Limb (tissue), 2 donors: ENCODE results near the gene NDUFS7.
A peak's percentile ranks its signal among the peaks of the same experiment; 100 is the strongest.
"Not testable (repeated sequence)": the region's sequence is repeated elsewhere in the genome, so short reads cannot be mapped to it uniquely, and the experiment has no call there.

Experiments
- DNase-seq, 2 donors: peaks; one replicate each; pipeline ENCODE4 v3.0.0-alpha.2; 2016; ENCODE audit errors: extremely low spot score in 2 of 2

Gene NDUFS7

DNA sequence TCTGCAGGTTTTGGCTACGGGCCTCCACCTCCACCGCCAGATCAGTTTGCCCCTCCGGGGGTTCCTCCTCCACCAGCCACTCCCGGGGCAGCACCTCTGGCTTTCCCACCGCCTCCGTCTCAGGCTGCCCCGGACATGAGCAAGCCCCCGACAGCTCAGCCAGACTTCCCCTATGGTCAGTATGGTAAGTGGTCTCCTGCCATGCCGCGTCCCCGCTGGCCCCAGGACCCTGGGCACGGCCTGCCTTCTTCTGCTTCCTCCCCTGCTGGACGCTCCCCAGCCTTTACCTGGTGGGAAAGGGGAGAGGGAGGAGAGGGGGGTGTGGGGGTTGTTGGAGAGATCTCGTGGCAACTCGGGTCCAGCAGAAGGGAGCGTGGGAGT is 48.8 kb downstream of the NDUFS7 start:
- DNase-seq = no peak

GRCh38 chr19:1433119-1434039 is 49.7 kb downstream of the NDUFS7 start:
- no peak for DNase-seq

GRCh38 chr19:1434040-1434366 is 50.3 kb downstream of the NDUFS7 start:
- DNase-seq = no peak

DNA sequence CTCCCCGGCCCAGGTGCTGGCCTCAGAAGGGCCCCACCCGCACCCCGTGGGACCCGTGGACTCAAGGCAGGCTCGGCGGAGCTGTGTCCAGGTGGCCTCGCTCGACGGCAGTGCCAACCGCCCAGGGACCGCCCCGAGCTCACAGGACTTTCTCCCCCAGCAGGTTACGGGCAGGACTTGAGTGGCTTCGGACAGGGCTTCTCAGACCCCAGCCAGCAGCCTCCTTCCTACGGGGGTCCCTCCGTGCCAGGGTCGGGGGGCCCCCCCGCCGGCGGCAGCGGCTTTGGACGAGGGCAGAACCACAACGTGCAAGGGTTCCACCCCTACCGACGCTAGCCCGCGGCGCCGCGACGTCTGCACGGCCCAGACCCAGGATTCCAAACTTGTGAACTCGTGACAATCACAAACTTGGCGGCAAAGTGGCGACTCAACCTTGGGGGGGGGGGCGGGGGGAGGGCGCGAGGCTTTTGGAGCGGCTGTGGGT is 50.9 kb downstream of the NDUFS7 start:
- DNase-seq = no peak

DNA sequence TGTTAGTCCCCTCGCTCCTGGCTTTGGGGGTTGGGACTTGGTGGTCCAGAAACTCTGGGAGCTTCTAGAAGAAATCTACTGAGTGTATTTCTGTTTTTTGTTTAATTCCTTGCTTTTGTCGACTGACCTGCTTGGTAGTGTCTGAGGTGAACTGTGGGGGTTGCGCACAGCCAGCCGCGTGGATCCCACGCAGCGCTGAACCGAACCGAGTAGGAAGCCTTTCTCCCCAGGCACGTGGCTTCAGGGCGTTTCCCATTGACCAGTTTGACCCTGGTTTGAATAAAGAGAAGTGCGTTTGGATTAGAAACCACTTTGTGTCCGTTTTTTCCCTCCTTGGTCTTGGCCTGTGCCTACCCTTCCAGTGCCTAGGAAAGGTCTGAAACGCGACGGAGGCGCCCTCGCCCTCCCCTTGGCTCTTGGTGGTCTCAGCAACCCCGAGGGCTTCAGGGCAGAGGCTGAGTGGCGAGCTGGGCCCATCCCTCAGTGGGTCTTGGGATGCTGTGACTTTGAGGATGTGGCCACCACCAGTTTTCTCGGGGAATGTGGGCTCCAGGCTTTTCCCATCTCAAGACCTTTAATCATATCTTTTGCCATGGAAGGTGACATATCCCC is 51.8 kb downstream of the NDUFS7 start:
- DNase-seq = no peak

- no peak for DNase-seq
Observed at GRCh38 chr19:1437609-1438008, 53.9 kb downstream of the NDUFS7 start.

DNA sequence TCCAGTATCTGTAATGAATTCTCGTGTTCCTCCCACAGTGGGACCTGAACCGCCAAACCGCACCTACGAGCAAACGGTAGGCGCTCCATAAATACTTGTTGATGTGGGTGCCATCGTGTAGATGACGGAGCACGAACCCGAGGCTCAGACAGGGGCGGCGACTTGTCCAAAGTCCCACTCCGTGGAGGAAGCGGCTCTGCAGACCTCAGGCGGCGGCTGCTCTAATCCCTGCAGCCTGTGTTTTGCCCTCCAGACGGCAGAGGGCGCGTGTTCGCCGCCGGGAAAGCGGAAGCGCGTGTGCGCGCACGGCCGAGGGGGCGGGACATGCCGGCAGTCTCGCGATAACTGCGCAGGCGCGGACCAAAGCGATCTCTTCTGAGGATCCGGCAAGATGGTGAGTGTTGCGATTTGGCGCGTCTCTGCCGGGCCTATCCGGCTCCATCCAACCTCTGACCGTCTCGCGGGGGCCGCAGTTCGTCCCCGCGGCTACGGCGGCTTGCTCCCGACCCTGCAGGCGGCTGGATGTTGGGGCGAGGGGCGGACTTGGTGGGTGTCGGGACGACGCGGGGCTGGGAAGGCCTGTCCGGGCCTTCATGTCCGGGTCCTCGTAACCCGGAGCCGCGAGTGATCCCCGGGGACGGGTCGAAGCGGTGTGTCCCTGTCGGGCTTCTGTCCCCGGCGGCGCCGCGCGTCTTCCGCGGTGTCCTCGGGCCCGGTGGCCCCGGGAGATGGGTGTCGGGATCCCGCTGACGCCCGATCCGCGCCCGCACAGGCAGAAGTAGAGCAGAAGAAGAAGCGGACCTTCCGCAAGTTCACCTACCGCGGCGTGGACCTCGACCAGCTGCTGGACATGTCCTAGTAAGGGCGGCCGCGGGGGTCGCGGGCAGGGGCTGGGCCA is 54.6 kb downstream of the NDUFS7 start, which contains the start of gene RPS15:
Gene RPS15 (plus strand): TSS at position 362 of the 898 bp plus-strand sequence. CDS start 30 bp downstream, at position 392.
- peak; percentile 96 to 98 for DNase-seq

- DNase-seq = no peak
Observed at GRCh38 chr19:1438933-1439354, 55.2 kb downstream of the NDUFS7 start.

DNA sequence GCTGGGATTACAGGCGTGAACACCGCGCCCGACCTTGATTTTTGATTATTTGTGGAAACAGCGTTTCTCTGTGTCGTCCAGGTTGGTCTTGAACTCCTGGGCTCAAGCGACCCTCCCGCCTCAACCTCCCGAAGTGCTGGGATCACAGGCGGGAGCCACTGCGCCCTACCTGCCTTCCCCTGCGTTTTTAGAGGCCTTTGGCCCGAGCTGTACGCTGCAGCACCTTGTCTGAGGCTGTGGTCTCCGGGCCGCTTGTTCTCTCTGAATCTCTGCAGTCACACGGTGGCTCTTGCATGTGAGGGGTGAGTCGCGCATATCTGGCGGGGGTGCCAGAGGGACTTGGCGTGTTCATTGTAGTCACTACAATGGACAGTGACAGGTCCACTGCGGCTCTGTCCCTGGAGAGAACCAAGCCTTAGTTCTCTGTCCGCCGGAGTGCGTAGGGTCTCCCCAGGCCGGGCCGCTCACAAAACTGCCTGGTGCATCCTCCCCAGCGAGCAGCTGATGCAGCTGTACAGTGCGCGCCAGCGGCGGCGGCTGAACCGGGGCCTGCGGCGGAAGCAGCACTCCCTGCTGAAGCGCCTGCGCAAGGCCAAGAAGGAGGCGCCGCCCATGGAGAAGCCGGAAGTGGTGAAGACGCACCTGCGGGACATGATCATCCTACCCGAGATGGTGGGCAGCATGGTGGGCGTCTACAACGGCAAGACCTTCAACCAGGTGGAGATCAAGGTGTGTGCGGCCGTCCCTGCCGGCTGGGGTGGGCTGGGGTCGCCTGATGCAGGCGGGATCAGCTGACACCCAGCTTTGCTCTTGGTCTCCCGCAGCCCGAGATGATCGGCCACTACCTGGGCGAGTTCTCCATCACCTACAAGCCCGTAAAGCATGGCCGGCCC is 56.1 kb downstream of the NDUFS7 start:
- not testable (repeated sequence) for DNase-seq

DNA sequence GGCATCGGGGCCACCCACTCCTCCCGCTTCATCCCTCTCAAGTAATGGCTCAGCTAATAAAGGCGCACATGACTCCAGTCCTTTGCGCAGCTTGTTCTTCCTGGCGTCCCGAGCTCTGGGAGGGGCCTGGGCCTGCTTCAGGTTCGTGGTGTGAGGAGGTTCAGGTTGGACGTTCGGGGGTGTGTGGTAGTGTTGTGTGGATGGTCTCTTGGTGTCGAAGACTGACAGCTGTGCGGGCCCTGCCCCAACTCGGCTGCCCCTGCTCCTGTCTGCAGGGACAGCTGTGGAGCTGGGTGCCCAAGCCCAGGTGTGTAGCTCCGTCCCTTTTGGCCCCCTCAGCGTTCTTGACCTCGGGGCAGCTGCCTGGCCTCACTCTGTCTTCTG is 56.7 kb downstream of the NDUFS7 start:
- no peak for DNase-seq

GRCh38 chr19:1441022-1441426 is 57.3 kb downstream of the NDUFS7 start:
- no peak for DNase-seq

DNA sequence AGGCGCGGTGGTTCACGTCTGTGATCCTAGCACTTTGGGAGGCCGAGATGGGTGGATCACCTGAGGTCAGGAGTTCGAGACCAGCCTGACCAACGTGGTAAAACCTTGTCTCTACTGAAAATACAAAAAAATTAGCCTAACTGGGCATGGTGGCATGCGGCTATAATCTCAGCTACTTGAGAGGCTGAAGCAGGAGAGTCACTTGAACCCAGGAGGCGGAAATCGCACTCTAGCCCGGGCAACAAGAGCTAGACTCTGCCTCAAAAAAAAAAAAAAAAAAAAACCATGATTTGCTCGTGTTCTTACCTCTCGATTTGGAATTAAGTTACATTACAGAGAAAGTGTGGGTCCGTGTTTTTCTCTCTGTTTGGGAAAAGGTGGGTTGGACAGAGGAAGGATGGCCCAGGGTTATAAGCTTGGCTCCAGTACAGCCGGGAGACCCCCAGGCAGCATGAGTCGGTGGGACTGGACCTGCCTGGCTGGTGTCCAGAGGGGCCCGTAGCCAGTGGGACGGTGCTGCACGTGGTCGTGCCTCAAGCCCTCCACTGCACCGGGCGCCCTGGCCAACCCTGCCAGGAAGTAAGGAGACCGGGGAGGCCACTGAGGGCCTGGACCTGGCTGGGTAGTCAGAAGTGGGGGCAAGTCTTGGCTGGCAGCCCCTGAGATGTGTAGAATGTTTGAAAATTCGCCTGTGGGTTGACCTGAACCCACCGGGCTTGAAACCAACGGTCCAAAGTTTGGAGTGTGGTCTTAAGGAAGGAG is 58.2 kb downstream of the NDUFS7 start:
- no peak for DNase-seq
